ENCODE data around the gene GALM.

DNA sequence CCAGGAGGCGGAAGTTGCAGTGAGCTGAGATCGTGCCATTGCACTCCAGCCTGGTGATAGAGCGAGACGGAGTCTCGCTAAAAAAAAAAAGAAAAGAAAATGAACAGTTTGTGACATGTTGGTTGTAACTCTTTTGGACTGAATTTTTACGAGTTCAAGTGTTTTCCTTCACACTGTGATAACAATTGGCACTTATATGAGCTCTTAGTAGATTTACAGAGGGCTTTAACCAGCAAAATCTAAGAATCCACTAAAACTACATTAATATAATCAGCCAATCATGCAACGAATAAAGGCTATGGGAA, 110.0 kb downstream of the GALM start:
- TF ChIP-seq, protein P1, sequence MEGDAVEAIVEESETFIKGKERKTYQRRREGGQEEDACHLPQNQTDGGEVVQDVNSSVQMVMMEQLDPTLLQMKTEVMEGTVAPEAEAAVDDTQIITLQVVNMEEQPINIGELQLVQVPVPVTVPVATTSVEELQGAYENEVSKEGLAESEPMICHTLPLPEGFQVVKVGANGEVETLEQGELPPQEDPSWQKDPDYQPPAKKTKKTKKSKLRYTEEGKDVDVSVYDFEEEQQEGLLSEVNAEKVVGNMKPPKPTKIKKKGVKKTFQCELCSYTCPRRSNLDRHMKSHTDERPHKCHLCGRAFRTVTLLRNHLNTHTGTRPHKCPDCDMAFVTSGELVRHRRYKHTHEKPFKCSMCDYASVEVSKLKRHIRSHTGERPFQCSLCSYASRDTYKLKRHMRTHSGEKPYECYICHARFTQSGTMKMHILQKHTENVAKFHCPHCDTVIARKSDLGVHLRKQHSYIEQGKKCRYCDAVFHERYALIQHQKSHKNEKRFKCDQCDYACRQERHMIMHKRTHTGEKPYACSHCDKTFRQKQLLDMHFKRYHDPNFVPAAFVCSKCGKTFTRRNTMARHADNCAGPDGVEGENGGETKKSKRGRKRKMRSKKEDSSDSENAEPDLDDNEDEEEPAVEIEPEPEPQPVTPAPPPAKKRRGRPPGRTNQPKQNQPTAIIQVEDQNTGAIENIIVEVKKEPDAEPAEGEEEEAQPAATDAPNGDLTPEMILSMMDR (optimal IDR thresholded peaks at IDR 0.05 in 1 of 3, IDR thresholded peaks at IDR 0.05 in 1 of 3, conservative IDR thresholded peaks at IDR 0.05 in 1 of 3; ENCODE audit: extremely low read depth in 1 of 3, insufficient read depth in 2 of 3, low read length in 3 of 3), result no peak
- no peak for TF ChIP-seq EZH2 (IDR thresholded peaks at IDR 0.05; ENCODE audit: low read length)
